Endothelial cell of hepatic sinusoid (primary cell): ENCODE results near the gene TPD52L1.
"Not testable (repeated sequence)": the region's sequence is repeated elsewhere in the genome, so short reads cannot be mapped to it uniquely, and the experiment has no call there.

Experiments
- in situ Hi-C: cut with HindIII; loops from 2 replicates; pipeline ENCODE4 v1.10.0; 2017; ENCODE audit warnings: low sequenced_read_pairs

The TPD52L1 gene

GRCh38 chr6:125153391-125154117 lies at the start of gene TPD52L1:
TSS of gene TPD52L1 (plus strand) at chr6:125153773. CDS start at chr6:125153952, 179 bp downstream.
- in situ Hi-C loops, result no loop called here

- in situ Hi-C loops, result loop anchor here (25.0 kb wide), 1 partner anchor 142 kb away; the partner anchor contains the start of gene RNF217
Observed at GRCh38 chr6:125104425-125104824, 49.1 kb upstream of the TPD52L1 start.

GRCh38 chr6:125107048-125107447 lies 46.5 kb upstream of the TPD52L1 start:
- in situ Hi-C loops, result loop anchor here (25.0 kb wide), 1 partner anchor 145 kb away; the partner anchor contains the start of gene RNF217

- in situ Hi-C loops, result loop anchor here (25.0 kb wide), 1 partner anchor 146 kb away; the partner anchor contains the start of gene RNF217
Observed at GRCh38 chr6:125107896-125108295, 45.7 kb upstream of the TPD52L1 start.

- in situ Hi-C loops, result loop anchor here (25.0 kb wide), 1 partner anchor 148 kb away; the partner anchor contains the start of gene RNF217
Observed at GRCh38 chr6:125110056-125110455, 43.5 kb upstream of the TPD52L1 start.

- in situ Hi-C loops, result loop anchor here (25.0 kb wide), 1 partner anchor 149 kb away; the partner anchor contains the start of gene RNF217
Observed at GRCh38 chr6:125111219-125111983, 42.2 kb upstream of the TPD52L1 start.

- in situ Hi-C loops, result loop anchor here (25.0 kb wide), 1 partner anchor 151 kb away; the partner anchor contains the start of gene RNF217
Observed at GRCh38 chr6:125112934-125113333, 40.6 kb upstream of the TPD52L1 start.

- in situ Hi-C loops, result loop anchor here (25.0 kb wide), 1 partner anchor 152 kb away; the partner anchor contains the start of gene RNF217
Observed at GRCh38 chr6:125114248-125114858, 39.2 kb upstream of the TPD52L1 start.

- in situ Hi-C loops, result loop anchor here (25.0 kb wide), 1 partner anchor 154 kb away; the partner anchor contains the start of gene RNF217
Observed at GRCh38 chr6:125116170-125116569, 37.4 kb upstream of the TPD52L1 start.

- in situ Hi-C loops, result loop anchor here (25.0 kb wide), 1 partner anchor 154 kb away; the partner anchor contains the start of gene RNF217
Observed at GRCh38 chr6:125116710-125117109, 36.9 kb upstream of the TPD52L1 start.

GRCh38 chr6:125117818-125118217 lies 35.8 kb upstream of the TPD52L1 start:
- in situ Hi-C loops, result loop anchor here (25.0 kb wide), 1 partner anchor 156 kb away; the partner anchor contains the start of gene RNF217

GRCh38 chr6:125120054-125120590 lies 33.5 kb upstream of the TPD52L1 start:
- in situ Hi-C loops, result loop anchor here (25.0 kb wide), 1 partner anchor 158 kb away; the partner anchor contains the start of gene RNF217

- in situ Hi-C loops, result loop anchor here (25.0 kb wide), 1 partner anchor 160 kb away; the partner anchor contains the start of gene RNF217
Observed at GRCh38 chr6:125121894-125122293, 31.7 kb upstream of the TPD52L1 start.

GRCh38 chr6:125123051-125123450 lies 30.5 kb upstream of the TPD52L1 start:
- in situ Hi-C loops, result loop anchor here (25.0 kb wide), 1 partner anchor 161 kb away; the partner anchor contains the start of gene RNF217

GRCh38 chr6:125123468-125124048 lies 30.0 kb upstream of the TPD52L1 start:
- in situ Hi-C loops, result loop anchor here (25.0 kb wide), 1 partner anchor 161 kb away; the partner anchor contains the start of gene RNF217

- in situ Hi-C loops, result loop anchor here (25.0 kb wide), 1 partner anchor 162 kb away; the partner anchor contains the start of gene RNF217
Observed at GRCh38 chr6:125124049-125124669, 29.4 kb upstream of the TPD52L1 start.

GRCh38 chr6:125125856-125126255 lies 27.7 kb upstream of the TPD52L1 start:
- in situ Hi-C loops, result not testable (repeated sequence)

- in situ Hi-C loops, result no loop called here
Observed at GRCh38 chr6:125129354-125129753, 24.2 kb upstream of the TPD52L1 start.

- in situ Hi-C loops, result no loop called here
Observed at GRCh38 chr6:125132058-125132457, 21.5 kb upstream of the TPD52L1 start.
